Measurements from ENCODE around the gene CR2.

CR2 gene

DNA sequence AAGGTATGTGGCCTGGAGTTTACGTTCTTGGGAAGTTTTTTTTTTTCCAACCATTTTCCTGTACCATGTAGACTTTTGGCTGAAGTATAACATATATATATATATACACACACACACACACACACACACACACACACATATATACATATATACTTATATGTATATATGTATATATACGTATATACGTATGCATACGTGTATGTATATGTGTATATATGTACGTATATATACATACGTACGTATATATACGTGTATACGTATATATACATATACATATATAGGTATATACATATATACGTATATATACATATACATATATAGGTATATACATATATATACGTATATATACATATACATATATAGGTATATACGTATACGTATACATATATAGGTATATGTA lies 60.8 kb downstream of the CR2 start:
- no peak for ATAC-seq
- no peak for TF ChIP-seq TCF4 (CRISPR knock-in tag; IDR thresholded peaks at IDR 0.05; ENCODE audit: borderline replicate concordance)
- TF ChIP-seq PATZ1 (CRISPR knock-in tag; IDR thresholded peaks at IDR 0.05; ENCODE audit: borderline replicate concordance) = no peak
- no peak for TF ChIP-seq PPARA (CRISPR knock-in tag; IDR thresholded peaks at IDR 0.05; ENCODE audit: borderline replicate concordance)
- TF ChIP-seq ARNTL (CRISPR knock-in tag; IDR thresholded peaks at IDR 0.05; ENCODE audit: borderline replicate concordance, low read depth) = no peak
- no peak for TF ChIP-seq CSDC2 (CRISPR knock-in tag; IDR thresholded peaks at IDR 0.05)
- TF ChIP-seq GLIS3 (CRISPR knock-in tag; IDR thresholded peaks at IDR 0.05) = no peak
- no peak for TF ChIP-seq POU6F1 (CRISPR knock-in tag; IDR thresholded peaks at IDR 0.05; ENCODE audit: borderline replicate concordance, low read depth)
- no peak for TF ChIP-seq ZFP30 (CRISPR knock-in tag; IDR thresholded peaks at IDR 0.05)
- no peak for TF ChIP-seq CSRNP3 (CRISPR knock-in tag; IDR thresholded peaks at IDR 0.05)
- TF ChIP-seq RARB (CRISPR knock-in tag; IDR thresholded peaks at IDR 0.05) = no peak

GRCh38 chr1:207516729-207517128 lies 62.6 kb downstream of the CR2 start:
- no peak for ATAC-seq
- TF ChIP-seq TCF4 (CRISPR knock-in tag; IDR thresholded peaks at IDR 0.05; ENCODE audit: borderline replicate concordance) (no peak), TOX (CRISPR knock-in tag; IDR thresholded peaks at IDR 0.05; ENCODE audit: borderline replicate concordance) (no peak), ZNF8 (CRISPR knock-in tag; IDR thresholded peaks at IDR 0.05) (no peak), RARB (CRISPR knock-in tag; IDR thresholded peaks at IDR 0.05) (no peak), OSR1 (CRISPR knock-in tag; IDR thresholded peaks at IDR 0.05) (no peak), ZFP3 (CRISPR knock-in tag; IDR thresholded peaks at IDR 0.05) (no peak), PATZ1 (CRISPR knock-in tag; IDR thresholded peaks at IDR 0.05; ENCODE audit: borderline replicate concordance) (no peak), PPARA (CRISPR knock-in tag; IDR thresholded peaks at IDR 0.05; ENCODE audit: borderline replicate concordance) (no peak), ESRRG (CRISPR knock-in tag; IDR thresholded peaks at IDR 0.05) (no peak), ZNF565 (CRISPR knock-in tag; conservative IDR thresholded peaks at IDR 0.05; ENCODE audit: low read depth) (no peak), ZC3H10 (CRISPR knock-in tag; IDR thresholded peaks at IDR 0.05) (no peak), SNAI2 (CRISPR knock-in tag; IDR thresholded peaks at IDR 0.05) (no peak), TSHZ2 (CRISPR knock-in tag; IDR thresholded peaks at IDR 0.05) (no peak), ZNF70 (CRISPR knock-in tag; IDR thresholded peaks at IDR 0.05) (no peak)
- TF ChIP-seq, protein P1, sequence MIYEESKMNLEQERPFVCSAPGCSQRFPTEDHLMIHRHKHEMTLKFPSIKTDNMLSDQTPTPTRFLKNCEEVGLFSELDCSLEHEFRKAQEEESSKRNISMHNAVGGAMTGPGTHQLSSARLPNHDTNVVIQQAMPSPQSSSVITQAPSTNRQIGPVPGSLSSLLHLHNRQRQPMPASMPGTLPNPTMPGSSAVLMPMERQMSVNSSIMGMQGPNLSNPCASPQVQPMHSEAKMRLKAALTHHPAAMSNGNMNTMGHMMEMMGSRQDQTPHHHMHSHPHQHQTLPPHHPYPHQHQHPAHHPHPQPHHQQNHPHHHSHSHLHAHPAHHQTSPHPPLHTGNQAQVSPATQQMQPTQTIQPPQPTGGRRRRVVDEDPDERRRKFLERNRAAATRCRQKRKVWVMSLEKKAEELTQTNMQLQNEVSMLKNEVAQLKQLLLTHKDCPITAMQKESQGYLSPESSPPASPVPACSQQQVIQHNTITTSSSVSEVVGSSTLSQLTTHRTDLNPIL (CRISPR knock-in tag; IDR thresholded peaks at IDR 0.05; ENCODE audit: low read depth) = no peak
